HG03439 (cell line): ENCODE measurements around the gene C1QTNF1.

Experiments
- ATAC-seq: cut with Tn5 transposase; IDR thresholded peaks from one replicate; pipeline ENCODE4 v1.9.1; 2021; ENCODE audit warnings: mild to moderate bottlenecking, moderate library complexity; ENCODE audit not compliant: unreplicated experiment

Gene C1QTNF1, protein sequence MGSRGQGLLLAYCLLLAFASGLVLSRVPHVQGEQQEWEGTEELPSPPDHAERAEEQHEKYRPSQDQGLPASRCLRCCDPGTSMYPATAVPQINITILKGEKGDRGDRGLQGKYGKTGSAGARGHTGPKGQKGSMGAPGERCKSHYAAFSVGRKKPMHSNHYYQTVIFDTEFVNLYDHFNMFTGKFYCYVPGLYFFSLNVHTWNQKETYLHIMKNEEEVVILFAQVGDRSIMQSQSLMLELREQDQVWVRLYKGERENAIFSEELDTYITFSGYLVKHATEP

DNA sequence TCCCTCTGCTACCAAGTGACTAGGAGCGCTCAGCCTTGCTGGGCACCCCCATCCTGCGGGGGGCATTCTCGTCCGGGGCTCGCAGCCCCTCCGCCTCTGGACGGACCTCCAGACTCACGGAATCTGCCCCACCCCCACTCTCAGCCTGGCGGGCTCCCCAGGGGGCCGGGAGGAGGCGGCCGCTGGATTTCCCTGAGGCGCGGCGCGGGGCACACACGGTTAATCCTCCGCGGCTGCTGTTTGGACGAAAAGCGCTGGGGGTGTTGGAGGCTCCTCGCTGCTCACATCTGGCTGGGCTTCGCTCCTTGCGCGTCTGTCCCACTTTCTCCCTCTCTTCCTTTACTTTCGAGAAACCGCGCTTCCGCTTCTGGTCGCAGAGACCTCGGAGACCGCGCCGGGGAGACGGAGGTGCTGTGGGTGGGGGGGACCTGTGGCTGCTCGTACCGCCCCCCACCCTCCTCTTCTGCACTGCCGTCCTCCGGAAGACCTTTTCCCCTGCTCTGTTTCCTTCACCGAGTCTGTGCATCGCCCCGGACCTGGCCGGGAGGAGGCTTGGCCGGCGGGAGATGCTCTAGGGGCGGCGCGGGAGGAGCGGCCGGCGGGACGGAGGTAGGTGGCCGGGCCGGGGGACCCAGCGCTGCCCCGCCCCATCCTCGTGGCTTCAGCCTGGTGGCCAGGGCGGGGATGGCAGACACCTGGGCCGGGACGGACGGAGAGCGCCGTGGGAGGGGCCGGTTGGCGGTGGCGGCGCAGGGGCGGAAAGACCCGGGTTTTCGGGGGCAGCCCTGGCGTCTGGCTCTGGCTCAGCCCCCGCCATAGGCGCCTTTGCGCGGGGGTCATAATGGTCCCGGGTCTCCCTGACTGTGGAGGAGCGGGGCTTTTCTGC lies at the start of gene C1QTNF1:
Gene C1QTNF1, plus strand, starts transcription at position 284 of the 886 bp plus-strand sequence. CDS start 19,800 bp downstream, outside the sequence.
- ATAC-seq = no peak

DNA sequence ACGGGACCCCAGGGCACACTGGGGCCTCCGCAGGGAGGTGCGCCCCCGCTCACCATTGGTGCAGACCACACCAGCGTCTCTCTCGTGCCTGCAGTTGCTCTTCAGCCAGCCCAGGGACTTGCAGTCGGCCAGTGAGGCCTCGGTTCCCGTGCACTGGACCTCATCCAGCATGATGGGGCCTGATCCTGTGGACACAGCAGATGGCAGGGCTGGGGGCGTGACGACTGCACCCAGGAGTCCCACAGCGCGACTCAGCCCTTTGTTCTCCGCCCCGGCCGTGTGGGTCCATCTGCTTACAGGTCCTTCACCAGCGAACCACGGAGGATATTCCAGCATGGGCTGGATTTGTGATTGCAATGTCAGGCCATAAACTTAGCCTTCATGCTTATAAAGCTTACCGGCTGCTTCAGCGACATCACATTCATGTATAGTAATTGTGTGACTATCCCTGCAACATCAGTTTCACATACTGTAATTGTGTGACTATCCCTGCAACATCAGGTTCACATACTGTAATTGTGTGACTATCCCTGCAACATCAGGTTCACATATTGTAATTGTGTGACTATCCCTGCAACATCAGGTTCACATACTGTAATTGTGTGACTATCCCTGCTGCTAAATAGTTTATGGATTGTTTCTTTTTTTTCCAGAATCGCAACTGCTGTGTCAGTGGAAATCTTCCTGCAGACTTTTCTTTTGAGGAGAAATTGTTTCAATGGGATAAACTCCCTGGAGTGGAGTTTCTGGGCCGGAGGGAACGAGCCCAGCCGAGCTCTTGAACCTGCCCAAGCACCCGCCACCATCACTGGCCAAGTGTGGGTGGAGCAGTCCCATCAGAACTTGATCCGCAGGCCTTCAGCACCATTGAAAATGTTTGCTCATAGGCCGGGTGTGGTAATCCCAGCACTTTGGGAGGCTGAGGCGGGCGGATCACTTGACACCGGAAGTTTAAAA lies 49.1 kb upstream of the C1QTNF1 start:
- ATAC-seq = no peak

- ATAC-seq = no peak
Observed at GRCh38 chr17:78976907-78977680, 46.9 kb upstream of the C1QTNF1 start.

GRCh38 chr17:78977681-78977943 lies 46.4 kb upstream of the C1QTNF1 start:
- no peak for ATAC-seq

DNA sequence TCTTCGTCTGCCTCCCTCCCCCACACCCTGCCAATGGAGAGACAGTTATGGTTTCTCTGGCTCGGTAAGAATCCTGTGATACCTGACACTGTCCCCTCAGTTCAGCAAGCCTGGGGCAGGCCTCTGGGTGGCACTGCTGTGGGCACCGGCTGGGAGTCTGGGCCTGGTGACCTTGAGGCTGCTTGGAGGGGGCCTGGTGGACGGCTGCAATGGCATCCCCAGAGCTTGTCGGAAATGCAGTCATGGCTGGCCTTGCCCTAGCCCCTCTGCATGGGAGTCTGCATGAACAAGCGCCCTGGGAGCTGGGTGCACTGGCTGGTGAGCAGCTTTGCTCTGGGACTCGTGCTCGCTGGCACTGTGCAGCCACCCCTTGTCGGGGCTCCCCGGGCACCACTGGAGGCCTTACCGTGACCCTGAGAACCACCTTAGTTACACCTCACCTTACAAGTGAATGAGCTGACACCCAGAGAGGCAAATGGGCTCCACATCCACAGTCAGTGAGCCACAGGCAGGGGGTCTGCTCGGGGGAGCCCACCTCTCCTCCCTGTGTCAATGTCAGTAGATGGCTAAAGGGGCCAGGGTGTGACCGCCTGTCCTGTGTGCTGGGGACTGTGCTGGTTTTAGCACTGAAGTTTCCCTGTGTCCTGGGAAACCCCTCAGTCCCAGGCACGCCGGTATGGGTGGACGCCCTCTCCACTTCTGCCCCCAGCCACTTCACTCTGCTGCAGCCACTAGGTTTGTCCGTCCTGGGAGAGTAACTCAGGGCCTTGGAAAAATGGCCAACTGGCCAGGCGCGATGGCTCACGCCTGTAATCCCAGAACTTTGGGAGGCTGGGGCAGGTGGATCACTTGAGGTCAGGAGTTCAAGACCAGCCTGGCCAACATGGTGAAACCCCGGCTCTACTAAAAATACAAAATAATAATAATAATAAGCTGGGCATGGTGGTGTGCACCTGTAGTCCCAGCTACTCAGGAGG lies 45.7 kb upstream of the C1QTNF1 start:
- ATAC-seq = no peak

GRCh38 chr17:78979780-78980623 lies 44.0 kb upstream of the C1QTNF1 start, which contains the start of gene LGALS3BP:
Gene LGALS3BP, minus strand, starts transcription at chr17:78979923. Its CDS starts 2,732 bp downstream, at chr17:78977191.
- no peak for ATAC-seq

- no peak for ATAC-seq
Observed at GRCh38 chr17:78980624-78980972, 43.4 kb upstream of the C1QTNF1 start.

DNA sequence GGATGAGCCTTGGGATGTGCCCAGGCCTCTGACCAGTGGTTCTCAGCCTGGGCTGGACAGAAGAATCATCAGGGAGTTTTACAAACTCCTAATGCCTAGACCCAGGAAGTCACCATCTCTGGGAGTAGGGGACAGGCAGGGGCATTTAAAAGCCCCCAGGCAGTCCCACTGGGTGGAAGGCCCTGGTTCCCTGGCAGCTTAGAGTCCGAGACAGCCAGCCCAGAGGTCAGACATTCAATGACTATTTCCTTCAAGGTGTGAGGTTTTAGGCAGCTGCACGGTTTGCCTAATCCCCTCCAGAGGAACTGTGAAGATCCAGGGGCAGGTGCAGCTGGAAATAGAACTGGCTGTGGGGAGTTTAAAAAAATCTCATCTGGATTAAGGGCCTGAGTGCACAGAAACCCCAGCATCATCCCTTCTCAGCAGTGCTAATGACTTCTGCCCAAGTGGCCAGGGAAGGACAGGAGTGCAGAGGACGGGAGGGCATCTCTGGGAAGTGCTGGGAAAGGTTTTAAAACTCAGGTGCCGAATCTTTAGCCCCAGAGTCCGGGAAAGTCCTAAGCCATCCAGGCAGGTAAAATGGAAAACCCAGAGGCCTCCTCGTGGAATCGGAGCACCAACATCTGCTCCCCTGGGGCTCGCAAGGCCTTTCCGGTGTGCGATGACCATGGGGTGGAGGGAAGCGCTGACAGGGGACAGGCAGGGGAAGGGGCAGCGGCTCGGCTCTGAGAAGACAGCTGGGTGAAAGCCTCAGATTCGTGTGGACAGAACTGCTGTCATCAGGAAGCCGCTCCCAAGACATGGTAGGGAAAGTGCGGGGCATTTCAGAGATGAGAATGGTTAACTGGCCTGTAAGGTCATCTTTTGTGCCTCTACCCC lies 42.7 kb upstream of the C1QTNF1 start:
- no peak for ATAC-seq

DNA sequence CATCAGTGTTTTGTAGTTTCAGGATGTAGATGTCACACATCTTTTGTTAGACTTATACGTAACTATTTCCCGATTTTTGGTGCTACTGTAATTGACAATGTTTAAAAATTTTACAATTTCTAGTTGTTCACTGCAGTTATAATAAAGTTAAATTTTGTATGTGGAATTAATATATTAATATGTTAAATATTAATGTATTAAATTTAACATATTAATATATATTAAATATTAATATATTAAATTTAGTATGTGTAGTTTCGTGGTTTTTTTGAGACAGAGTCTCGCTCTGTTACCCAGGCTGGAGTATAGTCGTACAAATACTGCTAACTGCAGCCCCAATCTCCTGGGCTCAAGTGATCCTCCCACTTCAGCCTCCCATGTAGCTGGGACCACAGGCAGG lies 38.6 kb upstream of the C1QTNF1 start:
- no peak for ATAC-seq

- no peak for ATAC-seq
Observed at GRCh38 chr17:78986048-78986648, 37.8 kb upstream of the C1QTNF1 start.

DNA sequence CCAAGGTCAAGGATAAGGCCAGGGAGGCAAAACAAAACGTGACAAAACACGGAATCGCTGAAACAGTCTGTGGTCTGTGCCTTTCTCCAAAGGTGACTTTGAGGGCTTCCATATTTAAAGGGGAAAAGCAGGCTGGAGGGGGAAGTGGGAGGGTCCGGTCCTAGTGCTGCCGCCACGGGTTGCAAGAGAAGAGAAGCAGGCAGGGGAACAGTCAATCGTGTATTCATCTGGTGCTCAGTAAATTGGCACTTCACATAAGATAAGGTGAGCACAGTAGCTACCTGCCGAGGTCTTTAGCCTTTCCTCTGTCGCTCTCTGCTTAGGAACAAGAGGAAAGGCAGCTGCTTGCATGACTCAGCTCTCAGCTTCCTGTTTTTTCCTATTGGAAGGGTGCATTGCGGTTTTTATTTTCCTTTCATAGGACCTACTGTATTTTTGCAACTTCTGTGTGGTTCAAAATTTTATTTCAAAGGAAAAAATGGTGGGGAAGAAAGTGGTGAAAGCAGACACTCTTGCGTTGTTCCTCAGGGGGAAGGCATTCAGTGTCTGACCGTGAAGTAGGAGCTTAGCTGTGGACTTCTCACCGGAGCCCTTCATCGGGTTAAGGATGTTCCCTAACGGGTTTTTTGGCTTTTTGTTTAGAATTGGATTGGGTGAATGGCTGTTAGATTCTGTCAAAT lies 37.2 kb upstream of the C1QTNF1 start:
- no peak for ATAC-seq

DNA sequence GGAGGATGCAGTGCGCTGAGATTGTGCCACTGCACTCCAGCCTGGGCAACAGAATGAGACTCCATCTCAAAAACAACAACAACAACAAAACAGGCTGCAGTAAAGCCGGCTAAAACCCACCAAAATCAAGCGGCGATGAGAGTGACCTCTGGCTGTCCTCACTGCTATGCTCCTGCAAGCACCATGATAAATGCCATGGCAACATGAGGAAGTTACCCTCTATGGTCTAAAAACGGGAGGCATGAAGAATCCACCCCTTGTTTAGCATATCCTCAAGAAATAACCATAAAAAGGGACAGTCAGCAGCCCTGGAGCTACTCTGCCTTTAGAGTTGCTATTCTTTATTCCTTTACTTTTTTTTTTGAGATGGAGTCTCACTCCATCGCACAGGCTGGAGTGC lies 35.8 kb upstream of the C1QTNF1 start:
- no peak for ATAC-seq

DNA sequence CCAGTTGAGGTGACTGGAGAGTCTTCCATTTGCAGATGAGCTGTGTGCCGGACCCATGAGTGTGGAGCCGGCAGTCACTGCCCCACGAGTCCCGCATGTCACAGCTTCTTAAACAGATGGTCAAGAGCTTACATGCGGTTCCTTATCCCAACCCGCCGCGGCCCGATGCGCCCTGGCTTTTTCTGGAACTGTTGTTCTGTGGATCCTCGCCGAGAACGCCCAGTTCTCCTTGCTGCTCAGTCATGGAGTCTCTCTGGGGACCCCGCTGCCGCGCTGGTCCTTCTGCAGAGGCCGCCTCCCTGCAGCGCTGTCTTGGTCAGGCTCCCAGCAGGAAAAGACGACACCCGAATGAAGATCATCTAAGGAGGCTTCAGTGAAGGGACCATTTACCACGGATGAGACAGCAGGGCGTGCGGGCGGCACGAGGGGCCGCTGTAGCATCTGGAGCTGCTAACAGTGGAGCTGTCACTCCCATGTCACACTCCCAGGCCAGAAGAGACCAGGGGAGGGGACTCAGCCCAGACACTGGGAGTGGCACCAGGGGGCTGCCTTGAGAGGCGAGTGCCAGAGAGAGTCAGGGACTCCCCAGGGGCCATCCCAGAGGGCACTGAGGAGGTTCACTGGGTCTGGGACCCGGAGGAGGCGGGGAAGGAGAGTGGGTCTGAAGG lies 33.5 kb upstream of the C1QTNF1 start:
- ATAC-seq = no peak

DNA sequence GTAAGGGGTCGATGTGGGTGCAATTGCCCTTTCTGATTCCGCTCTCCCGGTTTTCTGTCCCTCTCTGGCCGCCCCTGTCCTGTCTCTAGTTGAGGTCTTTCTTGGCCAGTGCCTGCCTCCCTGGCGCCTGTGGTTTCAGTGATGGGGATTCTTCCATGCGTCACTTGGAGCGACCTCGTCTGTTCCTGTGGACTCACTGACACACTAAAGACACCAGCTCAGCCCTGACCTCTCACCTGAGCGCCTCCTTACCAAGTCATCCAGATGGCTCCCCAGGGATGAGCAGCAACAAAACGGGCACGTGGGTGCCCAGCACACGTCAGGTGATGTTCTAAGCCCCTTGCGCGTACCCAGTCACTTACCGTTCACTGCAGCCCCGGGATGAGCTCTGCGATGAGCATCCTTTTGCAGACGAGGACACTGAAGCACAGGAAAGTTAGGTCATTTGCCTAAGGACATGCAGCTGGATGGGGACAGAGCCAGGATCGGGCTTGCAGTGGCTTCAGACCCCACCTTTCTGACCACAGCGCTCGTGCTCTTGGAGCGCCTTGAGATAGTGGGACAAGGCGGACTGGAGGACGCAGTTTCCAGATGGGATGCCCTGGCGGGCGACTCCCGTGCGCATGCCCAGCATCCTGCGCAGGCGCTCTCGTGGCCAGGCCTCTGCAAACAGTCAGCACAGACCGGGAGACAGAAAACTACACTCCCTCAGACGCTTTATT lies 32.8 kb upstream of the C1QTNF1 start:
- no peak for ATAC-seq

GRCh38 chr17:78991906-78992532 lies 31.9 kb upstream of the C1QTNF1 start:
- ATAC-seq = no peak
